HT1080 (cell line): Measurements from ENCODE around the gene KIAA0753. TPM values are rescaled to one million over a fixed set of nuclear protein-coding genes. Genes with fewer than 3 reads are reported as not detected.

ENCODE experiments used
- DNase-seq: peaks from one replicate; pipeline ENCODE4 v3.0.0-alpha.2; 2015; ENCODE audit warnings: low read depth
- total RNA-seq: library from RNA; depleted of rRNA; stranded (reverse); fragments of >200 nt; shearing (Covaris generic); gene quantifications from 2 replicates; pipeline ENCODE4 v1.2.3, GENCODE V29; 2014

The KIAA0753 gene
- total RNA-seq, 1 experiment from 2014 or later: 14.0 TPM

GRCh38 chr17:6643451-6644125 lies 3.1 kb upstream of the KIAA0753 start:
- DNase-seq: peak; percentile 27

- DNase-seq: no peak
These were observed 2.1 kb upstream of the KIAA0753 start for GRCh38 chr17:6642592-6642991.

GRCh38 chr17:6641247-6641863 lies 844 bp upstream of the KIAA0753 start:
- DNase-seq: peak; percentile 10

- DNase-seq: no peak
These were observed 650 bp downstream of the KIAA0753 start for GRCh38 chr17:6639586-6640535.

GRCh38 chr17:6639014-6639585 lies 1.4 kb downstream of the KIAA0753 start:
- DNase-seq: no peak

GRCh38 chr17:6638046-6638908 lies 2.2 kb downstream of the KIAA0753 start:
- DNase-seq: no peak

GRCh38 chr17:6637458-6637840 lies 3.1 kb downstream of the KIAA0753 start:
- no peak for DNase-seq

- no peak for DNase-seq
These were observed 3.7 kb downstream of the KIAA0753 start for GRCh38 chr17:6636616-6637457.

- no peak for DNase-seq
These were observed 4.4 kb downstream of the KIAA0753 start for GRCh38 chr17:6636105-6636504.

- no peak for DNase-seq
These were observed 7.2 kb downstream of the KIAA0753 start for GRCh38 chr17:6633263-6633662.

- no peak for DNase-seq
These were observed 8.0 kb downstream of the KIAA0753 start for GRCh38 chr17:6632530-6632929.

- DNase-seq: no peak
These were observed 10.1 kb downstream of the KIAA0753 start for GRCh38 chr17:6630390-6630789.

- peak; percentile 30 for DNase-seq
These were observed 13.5 kb downstream of the KIAA0753 start for GRCh38 chr17:6627019-6627418.

- DNase-seq: no peak
These were observed 13.9 kb downstream of the KIAA0753 start for GRCh38 chr17:6626616-6627015.

- no peak for DNase-seq
These were observed 16.6 kb downstream of the KIAA0753 start for GRCh38 chr17:6623941-6624340.

GRCh38 chr17:6611231-6611630 lies 29.3 kb downstream of the KIAA0753 start:
- DNase-seq: no peak

GRCh38 chr17:6610011-6610410 lies 30.5 kb downstream of the KIAA0753 start:
- no peak for DNase-seq

- DNase-seq: peak; percentile 61
These were observed 32.2 kb downstream of the KIAA0753 start for GRCh38 chr17:6608321-6608720.

- no peak for DNase-seq
These were observed 35.4 kb downstream of the KIAA0753 start for GRCh38 chr17:6605142-6605541.
